B cell (primary cell): ENCODE measurements around the gene MBNL2. TPM values are rescaled to one million over a fixed set of nuclear protein-coding genes. Genes with fewer than 3 reads are reported as not detected.

ENCODE experiments used
- ATAC-seq: fragments of 200-7000 bp; cut with Tn5 transposase; one replicate; pipeline ENCODE4 v1.10.0; 2021; ENCODE audit warnings: low read depth, mild to moderate bottlenecking, moderate number of reproducible peaks, moderate library complexity
- CTCF ChIA-PET: fragments of 350-600 bp; sonication (Branson Sonifier 250); formaldehyde crosslinking; loops from one replicate; lab custom pipeline; 2021; ENCODE audit warnings: antibody characterized with exemption, inconsistent platforms; lab: Charles Lee
- POLR2A ChIA-PET: fragments of 350-600 bp; sonication (Branson Sonifier 250); formaldehyde crosslinking; loops from one replicate; lab custom pipeline; 2021; ENCODE audit warnings: antibody characterized with exemption; lab: Charles Lee
- DNase-seq: peaks from one replicate; pipeline ENCODE4 v3.0.0; 2013
- H2AFZ ChIP-seq: 2 replicates; pipeline ENCODE4 v1.6.1; 2012; ENCODE audit warnings: mild to moderate bottlenecking, low read depth, low read length; ENCODE audit not compliant: insufficient read depth, poor library complexity, severe bottlenecking
- H3K27ac ChIP-seq, 2 donors: 1 replicate in 1 of 2; 2 replicates in 1 of 2; pipeline ENCODE4 v1.5.1; 2012 to 2013; ENCODE audit warnings: low read length in 2 of 2, mild to moderate bottlenecking in 2 of 2, moderate library complexity in 1 of 2
- H3K27me3 ChIP-seq, 4 experiments: fragments of 200-600 bp in 1 of 4; sonication (generic) in 1 of 4; replicated peaks in 1 of 4; 1 replicate in 2 of 4; 2 replicates in 2 of 4; pipeline versions ENCODE4 v1.6.1 to v1.7.0; 2013 to 2016; ENCODE audit warnings: low read length in 3 of 4, mild to moderate bottlenecking in 2 of 4, mixed read lengths in 1 of 4, moderate library complexity in 1 of 4; ENCODE audit not compliant: insufficient read depth in 4 of 4, control insufficient read depth in 3 of 4; ENCODE audit errors: control extremely low read depth in 1 of 4
- H3K36me3 ChIP-seq, 2 experiments: replicated peaks in 1 of 2; 1 replicate in 1 of 2; 2 replicates in 1 of 2; pipeline versions ENCODE4 v1.6.1 to v1.7.1; 2013; ENCODE audit warnings: low read length in 1 of 2; ENCODE audit not compliant: insufficient read depth in 2 of 2, control insufficient read depth in 1 of 2; ENCODE audit errors: control extremely low read depth in 1 of 2, extremely low read depth in 1 of 2
- H3K4me1 ChIP-seq, 2 donors: fragments of 200-600 bp in 1 of 2; sonication (generic) in 1 of 2; 1 replicate in 1 of 2; 2 replicates in 1 of 2; pipeline versions ENCODE4 v1.5.1 to v1.6.1; 2013 to 2017; ENCODE audit warnings: low read length in 2 of 2; ENCODE audit not compliant: control insufficient read depth in 2 of 2, insufficient read depth in 2 of 2
- H3K4me2 ChIP-seq: replicated peaks from 2 replicates; pipeline ENCODE3; 2012; ENCODE audit warnings: mild to moderate bottlenecking, low read depth, low read length; ENCODE audit not compliant: poor library complexity, severe bottlenecking
- H3K4me3 ChIP-seq, 5 experiments: fragments of 200-600 bp in 1 of 5; sonication (generic) in 1 of 5; 1 replicate in 3 of 5; 2 replicates in 2 of 5; pipeline versions ENCODE4 v1.5.1 to v1.7.0; 2011 to 2016; ENCODE audit warnings: low read length in 4 of 5, mild to moderate bottlenecking in 4 of 5, low read depth in 2 of 5, control low read depth in 1 of 5, moderate library complexity in 1 of 5; ENCODE audit not compliant: insufficient read depth in 1 of 5; ENCODE audit errors: control extremely low read depth in 1 of 5, extremely low read depth in 1 of 5
- H3K79me2 ChIP-seq: fragments of 200-600 bp; sonication (generic); one replicate; pipeline ENCODE4 v1.6.0; 2016; ENCODE audit warnings: low read length; ENCODE audit not compliant: control insufficient read depth, insufficient read depth
- H3K9ac ChIP-seq: fragments of 200-600 bp; sonication (generic); 2 replicates; pipeline ENCODE4 v1.6.1; 2017; ENCODE audit warnings: mild to moderate bottlenecking, low read length, moderate library complexity
- H3K9me3 ChIP-seq, 3 donors: one replicate each; pipeline versions ENCODE4 v1.6.1 to v1.7.1; 2013; ENCODE audit warnings: low read length in 2 of 3; ENCODE audit not compliant: control insufficient read depth in 2 of 3, insufficient read depth in 1 of 3; ENCODE audit errors: control extremely low read depth in 1 of 3
- H4K20me1 ChIP-seq: 2 replicates; pipeline ENCODE4 v1.6.0; 2012; ENCODE audit warnings: mild to moderate bottlenecking, low read length; ENCODE audit not compliant: insufficient read depth, control insufficient read depth, poor library complexity, severe bottlenecking
- H3K27ac Mint-ChIP-seq: one replicate; pipeline ENCODE4 v1.8.0; 2021; ENCODE audit warnings: mixed read lengths
- H3K27me3 Mint-ChIP-seq: one replicate; pipeline ENCODE4 v1.8.0; 2021; ENCODE audit warnings: mixed read lengths
- H3K4me1 Mint-ChIP-seq: one replicate; pipeline ENCODE4 v1.8.0; 2021; ENCODE audit warnings: mixed read lengths
- H3K4me3 Mint-ChIP-seq: one replicate; pipeline ENCODE4 v1.8.0; 2021; ENCODE audit warnings: mixed read lengths
- H3K9me3 Mint-ChIP-seq: one replicate; pipeline ENCODE4 v1.8.0; 2022; ENCODE audit warnings: mixed read lengths; ENCODE audit not compliant: insufficient read depth
- CTCF ChIP-seq: fragments of 200-600 bp; IDR thresholded peaks from one replicate; pipeline ENCODE4 v1.8.0; 2022; ENCODE audit warnings: antibody characterized with exemption, mild to moderate bottlenecking
- EZH2 ChIP-seq: IDR thresholded peaks from 2 replicates; pipeline ENCODE4 v1.6.1; 2012; ENCODE audit warnings: borderline replicate concordance, low read depth, mild to moderate bottlenecking, moderate library complexity, low read length; ENCODE audit not compliant: insufficient read depth, poor library complexity, severe bottlenecking
- WGBS: methylation state at CpG from one replicate; pipeline ENCODE4 v1.1.5; 2013; ENCODE audit warnings: missing lambda C conversion rate; ENCODE audit not compliant: insufficient coverage; 5-methylcytosine and 5-hydroxymethylcytosine counted together
- intact Hi-C: fragments of 100-400 bp; cut with micrococcal nuclease; formaldehyde crosslinking; loops from one replicate; pipeline ENCODE4 v1.10.0; 2022
- polyA plus RNA-seq: library from polyadenylated mRNA; depleted of rRNA; stranded (reverse); fragments of >200 nt; gene quantifications from 2 replicates; pipeline ENCODE4 v1.2.3, GENCODE V29; 2012
- total RNA-seq, 2 donors: library from RNA; stranded (reverse); fragments of 120-200 nt in 1 of 2; gene quantifications; 1 replicate in 1 of 2; 2 replicates in 1 of 2; pipeline versions ENCODE4 v1.2.3 to v1.2.4, GENCODE V29; 2013 to 2022

MBNL2 gene
- total and polyA plus RNA-seq, 2 donors (not counting 1 experiment from before 2014, with no cell fraction given) = 6.9 to 50.1 TPM

GRCh38 chr13:97386801-97387484 is 164.8 kb downstream of the MBNL2 start:
- POLR2A ChIA-PET = no interaction called here
- H3K4me3 ChIP-seq = no peak overlapping the region

More at GRCh38 chr13:97386801-97387484, 164.8 kb downstream of the MBNL2 start:
- Histone ChIP-seq H3K9me3 (no peaks in the 10 kb centered on the region), H2AFZ (no peak overlapping the region), H3K27ac (no peak overlapping the region), H3K79me2 (no peaks in the 10 kb centered on the region), H3K36me3 (peaks cover 0 to 23% of the 10 kb centered on the region in 2 experiments), H4K20me1 (no peaks in the 10 kb centered on the region), H3K9ac (no peak overlapping the region), H3K4me1 (peaks cover 15 to 16% of the 10 kb centered on the region in 2 donors), H3K27me3 (no peaks in the 10 kb centered on the region), H3K4me2 (no peak overlapping the region)
- no peak for TF ChIP-seq EZH2
- no peak for TF ChIP-seq CTCF
- Mint-ChIP-seq H3K4me1 (peaks cover 37% of the 10 kb centered on the region), H3K4me3 (no peak overlapping the region), H3K27me3 (no peaks in the 10 kb centered on the region), H3K9me3 (no peaks in the 10 kb centered on the region), H3K27ac (peak overlapping the region; percentile 16)
- DNase-seq (no peak), ATAC-seq (no peak)
- WGBS = 7% methylated on average over 4 of the region's 4 CpGs
- CTCF ChIA-PET = no interaction called here
- intact Hi-C loops = no loop called here
